Activated CD8-positive, alpha-beta T cell treated with anti-CD3 and anti-CD28 coated beads for 36 hours (primary cell): ENCODE results near the gene LTBP4. TPM values are rescaled to one million over a fixed set of nuclear protein-coding genes. Genes with fewer than 3 reads are reported as not detected.

ENCODE experiments used
- ATAC-seq: fragments of 200-7000 bp; cut with Tn5 transposase; one replicate; pipeline ENCODE4 v1.10.0; 2021; ENCODE audit warnings: mild to moderate bottlenecking, moderate library complexity
- CTCF ChIA-PET: fragments of 350-600 bp; sonication (Branson Sonifier 250); formaldehyde crosslinking; loops from one replicate; lab custom pipeline; 2021; ENCODE audit warnings: antibody characterized with exemption; lab: Charles Lee
- POLR2A ChIA-PET: fragments of 350-600 bp; sonication (Branson Sonifier 250); formaldehyde crosslinking; loops from one replicate; lab custom pipeline; 2021; ENCODE audit warnings: antibody characterized with exemption; lab: Charles Lee
- DNase-seq: peaks from one replicate; pipeline ENCODE4 v3.0.0-alpha.2; 2020
- H3K27ac Mint-ChIP-seq: one replicate; pipeline ENCODE4 v1.8.0; 2021; ENCODE audit warnings: mild to moderate bottlenecking, mixed read lengths
- H3K27me3 Mint-ChIP-seq: one replicate; pipeline ENCODE4 v1.8.0; 2021; ENCODE audit warnings: mixed read lengths
- H3K36me3 Mint-ChIP-seq: one replicate; pipeline ENCODE4 v1.8.0; 2021; ENCODE audit warnings: low read depth, mixed read lengths
- H3K4me1 Mint-ChIP-seq: one replicate; pipeline ENCODE4 v1.8.0; 2021; ENCODE audit warnings: low read depth, mixed read lengths
- H3K4me3 Mint-ChIP-seq: one replicate; pipeline ENCODE4 v1.8.0; 2021; ENCODE audit warnings: mild to moderate bottlenecking, moderate library complexity, mixed read lengths
- H3K9me3 Mint-ChIP-seq: one replicate; pipeline ENCODE4 v1.8.0; 2021; ENCODE audit warnings: mixed read lengths
- intact Hi-C: fragments of 100-400 bp; cut with micrococcal nuclease; formaldehyde crosslinking; loops from one replicate; pipeline ENCODE4 v1.10.0; 2022
- total RNA-seq, 2 experiments: library from RNA; stranded (reverse); gene quantifications; one replicate each; pipeline ENCODE4 v1.2.3, GENCODE V29; 2021
- TF ChIP-seq, protein P1 (sequence below): fragments of 200-600 bp; IDR thresholded peaks from one replicate; pipeline ENCODE4 v1.8.0; 2022; ENCODE audit warnings: antibody characterized with exemption, mild to moderate bottlenecking

The LTBP4 gene
- total RNA-seq, 2 experiments from 2014 or later = 117 to 121 TPM

DNA sequence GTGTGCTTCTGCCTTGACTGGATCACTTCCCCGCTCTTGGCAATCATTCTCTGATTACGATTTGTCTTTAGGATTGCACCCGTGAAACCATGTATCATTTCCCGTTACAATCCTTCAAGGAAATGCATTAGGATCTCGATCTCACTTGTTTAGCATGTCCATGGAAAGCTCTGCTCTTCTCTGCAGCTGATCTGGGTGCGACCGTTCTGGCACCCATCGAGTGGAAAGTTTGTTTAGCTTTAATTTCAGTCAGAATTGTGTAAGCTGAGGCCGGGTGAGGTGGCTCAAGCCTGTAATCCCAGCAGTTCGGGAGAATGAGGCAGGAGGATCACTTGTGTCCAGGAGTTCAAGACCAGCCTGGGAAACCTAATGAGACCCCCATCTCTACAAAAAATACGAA is 58.4 kb downstream of the LTBP4 start:
- no peak for DNase-seq
- no peak overlapping the region for H3K27ac Mint-ChIP-seq
- ChIA-PET POLR2A (no interaction called here), CTCF (interaction anchor here (4.7 kb wide), 1 partner anchor 25 kb away, joined by 33 read pairs; no protein-coding TSS in a partner anchor)
- H3K4me3 Mint-ChIP-seq = no peak overlapping the region
- H3K4me1 Mint-ChIP-seq = peaks cover 17% of the 10 kb centered on the region
- TF ChIP-seq, protein P1, sequence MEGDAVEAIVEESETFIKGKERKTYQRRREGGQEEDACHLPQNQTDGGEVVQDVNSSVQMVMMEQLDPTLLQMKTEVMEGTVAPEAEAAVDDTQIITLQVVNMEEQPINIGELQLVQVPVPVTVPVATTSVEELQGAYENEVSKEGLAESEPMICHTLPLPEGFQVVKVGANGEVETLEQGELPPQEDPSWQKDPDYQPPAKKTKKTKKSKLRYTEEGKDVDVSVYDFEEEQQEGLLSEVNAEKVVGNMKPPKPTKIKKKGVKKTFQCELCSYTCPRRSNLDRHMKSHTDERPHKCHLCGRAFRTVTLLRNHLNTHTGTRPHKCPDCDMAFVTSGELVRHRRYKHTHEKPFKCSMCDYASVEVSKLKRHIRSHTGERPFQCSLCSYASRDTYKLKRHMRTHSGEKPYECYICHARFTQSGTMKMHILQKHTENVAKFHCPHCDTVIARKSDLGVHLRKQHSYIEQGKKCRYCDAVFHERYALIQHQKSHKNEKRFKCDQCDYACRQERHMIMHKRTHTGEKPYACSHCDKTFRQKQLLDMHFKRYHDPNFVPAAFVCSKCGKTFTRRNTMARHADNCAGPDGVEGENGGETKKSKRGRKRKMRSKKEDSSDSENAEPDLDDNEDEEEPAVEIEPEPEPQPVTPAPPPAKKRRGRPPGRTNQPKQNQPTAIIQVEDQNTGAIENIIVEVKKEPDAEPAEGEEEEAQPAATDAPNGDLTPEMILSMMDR = no peak
- no peaks in the 10 kb centered on the region for H3K36me3 Mint-ChIP-seq
- H3K27me3 Mint-ChIP-seq = no peaks in the 10 kb centered on the region
- no peak for ATAC-seq
- H3K9me3 Mint-ChIP-seq = no peaks in the 10 kb centered on the region
- intact Hi-C loops = no loop called here

DNA sequence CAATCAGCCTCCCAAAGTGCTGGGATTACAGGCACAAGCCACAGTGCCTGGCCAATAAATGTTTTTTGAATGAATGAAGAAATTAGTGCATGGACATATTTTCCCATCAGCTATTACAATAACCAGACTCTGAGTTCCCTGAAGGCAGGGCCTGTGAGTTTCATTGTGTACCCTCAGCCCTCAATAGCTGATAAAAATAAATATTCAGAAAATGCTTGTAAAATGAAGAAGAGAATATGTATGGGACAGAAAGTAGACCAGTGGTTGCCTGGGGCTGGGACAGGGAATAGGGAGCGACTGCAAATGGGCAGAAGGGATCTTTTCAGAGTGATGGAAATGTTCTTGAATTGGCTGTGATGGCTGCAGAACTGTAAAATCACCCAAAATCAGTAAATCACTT is 60.4 kb downstream of the LTBP4 start:
- no peak overlapping the region for H3K4me3 Mint-ChIP-seq
- no peak overlapping the region for H3K27ac Mint-ChIP-seq
- no peak for DNase-seq
- H3K27me3 Mint-ChIP-seq = no peaks in the 10 kb centered on the region
- TF ChIP-seq, protein P1 = no peak
- H3K36me3 Mint-ChIP-seq = no peaks in the 10 kb centered on the region
- peaks cover 20% of the 10 kb centered on the region for H3K4me1 Mint-ChIP-seq
- H3K9me3 Mint-ChIP-seq = no peaks in the 10 kb centered on the region
- ATAC-seq = no peak
- ChIA-PET POLR2A (no interaction called here), CTCF (interaction anchor here (1.1 to 5.0 kb wide), 8 partner anchors 27 to 482 kb away, joined by 3 to 42 read pairs (median 4); no protein-coding TSS in a partner anchor)
- intact Hi-C loops = loop anchor here (5.0 kb wide), 3 partner anchors 56 to 156 kb away; partner anchors contain the start of genes COQ8B and ITPKC

DNA sequence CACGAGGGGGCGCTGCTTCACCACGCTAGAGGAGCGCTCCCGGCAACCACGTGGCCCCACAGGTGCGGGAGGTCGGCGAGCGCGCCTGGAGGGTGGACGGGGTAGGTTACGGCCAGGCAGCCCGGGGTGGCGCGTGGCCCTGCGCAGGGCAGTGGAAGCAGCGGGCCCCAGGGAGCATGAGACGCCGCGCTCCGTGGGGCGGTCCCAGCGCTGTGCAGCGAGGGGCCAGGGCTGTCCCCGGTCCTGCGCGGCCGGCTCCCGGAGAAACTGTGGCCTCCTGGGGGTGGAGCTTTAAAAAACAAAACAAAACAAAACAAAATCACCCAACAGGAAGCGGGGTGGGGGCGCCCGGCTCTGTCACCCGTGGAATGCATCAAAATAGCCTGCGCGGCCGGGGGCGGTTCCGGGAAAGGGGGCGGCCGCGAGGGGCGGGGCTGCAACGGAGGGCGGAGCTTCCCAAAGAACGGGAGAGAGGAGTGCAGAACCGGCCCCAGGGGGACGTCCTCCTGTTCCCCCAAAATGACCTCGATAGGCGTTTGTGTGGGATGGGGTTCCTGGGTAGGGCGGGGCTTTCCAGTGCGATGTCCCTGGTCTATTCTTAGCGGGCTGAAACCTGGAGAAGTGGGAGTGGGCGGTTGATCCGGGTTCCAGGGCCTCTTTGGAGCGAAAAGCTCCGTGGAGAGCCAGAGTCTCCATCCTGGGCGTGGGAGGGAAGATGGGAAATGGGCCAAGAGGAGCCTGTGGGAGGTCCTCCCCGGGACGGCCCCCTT is 61.9 kb downstream of the LTBP4 start:
- peaks cover 21% of the 10 kb centered on the region for H3K4me1 Mint-ChIP-seq
- no peaks in the 10 kb centered on the region for H3K27me3 Mint-ChIP-seq
- ChIA-PET POLR2A (interaction anchor here (0.6 to 1.7 kb wide), 10 partner anchors 10 to 457 kb away, joined by 3 to 8 read pairs (median 4); partner anchors contain the start of genes ACTMAP and COQ8B), CTCF (interaction anchor here (0.6 to 5.0 kb wide), 38 partner anchors 9 to 600 kb away, joined by 3 to 42 read pairs (median 3); partner anchors contain the start of genes COQ8B, EGLN2, NUMBL and RAB4B)
- peaks cover 7% of the 10 kb centered on the region for H3K36me3 Mint-ChIP-seq
- peak overlapping the region; percentile 76 for H3K27ac Mint-ChIP-seq
- TF ChIP-seq, protein P1 = peak; percentile 58
- ATAC-seq (peak; percentile 83), DNase-seq (peak; percentile 93)
- intact Hi-C loops = loop anchor here (5.0 kb wide), 3 partner anchors 54 to 154 kb away; partner anchors contain the start of genes COQ8B and ITPKC
- H3K4me3 Mint-ChIP-seq = peak overlapping the region; percentile 69
- H3K9me3 Mint-ChIP-seq = no peaks in the 10 kb centered on the region

DNA sequence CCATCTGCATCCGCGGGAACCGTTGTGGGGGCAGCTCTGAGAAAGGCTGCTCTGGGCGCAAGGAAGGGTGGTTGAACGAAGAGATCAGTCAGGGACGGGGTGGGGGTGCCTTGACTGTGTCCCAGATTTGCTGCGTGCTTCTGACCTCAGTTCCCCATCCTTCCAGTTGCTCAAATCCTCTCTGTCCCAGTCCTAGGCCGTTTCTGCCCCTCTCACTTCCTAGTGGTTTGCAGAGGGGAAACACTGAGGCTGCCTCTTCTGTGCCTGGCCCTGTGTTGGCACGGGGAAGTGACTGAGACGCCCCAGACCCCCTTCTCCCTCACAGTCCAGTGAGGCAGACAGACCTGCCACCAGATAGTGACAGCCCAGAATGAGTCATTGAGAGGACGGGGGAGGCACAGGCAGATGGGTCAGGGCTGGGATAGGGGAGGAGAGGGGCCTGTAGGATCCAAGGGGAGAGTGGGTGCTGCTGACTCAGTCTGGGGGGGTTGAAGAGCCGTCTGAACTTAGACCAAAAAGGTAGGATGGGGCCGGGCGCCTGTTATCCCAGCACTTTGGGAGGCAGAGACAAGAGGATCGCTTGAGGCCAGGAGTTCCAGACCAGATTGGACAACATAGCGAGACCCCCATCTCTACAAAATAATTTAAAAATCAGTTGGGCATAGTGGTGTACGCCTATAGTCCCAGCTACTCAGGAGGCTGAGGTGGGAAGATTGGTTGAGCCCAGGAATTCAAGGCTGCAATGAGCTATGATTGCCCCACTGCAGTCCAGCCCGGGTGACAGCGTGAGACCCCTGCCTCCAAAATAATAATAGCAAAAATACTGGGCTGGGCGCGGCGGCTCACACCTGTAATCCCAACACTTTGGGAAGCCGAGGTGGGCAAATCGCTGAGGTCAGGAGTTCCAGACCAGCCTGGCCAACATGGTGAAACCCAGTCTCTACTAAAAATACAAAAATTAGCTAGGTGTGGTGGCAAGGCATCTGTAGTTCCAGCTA is 62.8 kb downstream of the LTBP4 start:
- POLR2A ChIA-PET = interaction anchor here (0.8 to 1.7 kb wide), 8 partner anchors 9 to 456 kb away, joined by 3 to 8 read pairs (median 4); partner anchors contain the start of genes ACTMAP and COQ8B
- Mint-ChIP-seq H3K36me3 (peaks cover 15% of the 10 kb centered on the region), H3K4me3 (peak overlapping the region; percentile 69), H3K9me3 (peaks cover 1% of the 10 kb centered on the region), H3K27ac (peak overlapping the region; percentile 76), H3K4me1 (peaks cover 21% of the 10 kb centered on the region), H3K27me3 (no peaks in the 10 kb centered on the region)
- ATAC-seq (peak; percentile 21), DNase-seq (peak; percentile 50)
- intact Hi-C loops = loop anchor here (5.0 kb wide), 3 partner anchors 53 to 153 kb away; partner anchors contain the start of genes COQ8B and ITPKC
- CTCF ChIA-PET = interaction anchor here (0.6 to 5.0 kb wide), 37 partner anchors 8 to 599 kb away, joined by 3 to 42 read pairs (median 3); partner anchors contain the start of genes COQ8B, EGLN2, NUMBL and RAB4B
- TF ChIP-seq, protein P1 = no peak
